DMS 273 (cell line): Measurements from ENCODE around the gene KLF3.

Experiments used
- DNase-seq: peaks from one replicate; lab custom pipeline; 2025; ENCODE audit not compliant: unreplicated experiment; lab: John Stamatoyannopoulos, UW

Gene KLF3

DNA sequence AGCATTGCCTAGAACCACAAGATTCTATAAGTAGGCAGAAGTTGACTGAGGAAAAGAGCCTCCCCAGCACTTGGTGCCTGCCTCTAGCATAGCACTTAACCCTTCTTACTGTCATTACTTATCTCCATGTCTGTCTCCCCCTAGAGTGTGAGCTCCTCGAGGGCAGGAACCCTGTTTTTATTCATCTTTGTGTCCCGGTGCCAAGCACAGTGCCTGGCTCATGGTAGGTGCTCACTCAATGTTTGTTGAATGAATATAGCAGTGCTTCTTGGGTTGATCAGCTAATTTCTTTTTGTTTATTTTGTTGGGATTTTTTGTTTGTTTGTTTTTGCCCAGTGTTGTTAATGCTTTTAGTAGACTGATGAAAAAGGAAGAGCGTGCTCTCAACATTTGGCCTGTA is 30.3 kb downstream of the KLF3 start:
- DNase-seq, result no peak

DNA sequence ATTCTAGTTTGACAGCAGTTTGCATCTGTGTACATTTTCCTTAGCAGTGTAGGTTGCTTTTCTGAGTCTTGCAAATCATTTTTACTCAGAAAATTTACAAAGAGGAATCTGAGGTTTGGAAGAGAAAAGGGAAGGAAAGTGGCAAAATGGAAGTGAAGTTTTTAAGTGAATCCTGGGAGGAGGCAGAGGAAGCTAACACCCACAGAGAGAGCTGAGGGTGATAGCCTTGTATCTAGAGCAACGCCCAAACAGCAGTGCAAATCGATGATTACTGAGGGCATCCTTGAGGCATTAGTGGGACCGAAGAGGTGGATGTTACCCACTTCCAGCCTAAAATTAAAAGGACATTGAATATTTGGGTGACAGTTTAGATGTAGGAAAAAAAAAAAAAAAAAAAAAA is 31.8 kb downstream of the KLF3 start:
- DNase-seq, result no peak

DNA sequence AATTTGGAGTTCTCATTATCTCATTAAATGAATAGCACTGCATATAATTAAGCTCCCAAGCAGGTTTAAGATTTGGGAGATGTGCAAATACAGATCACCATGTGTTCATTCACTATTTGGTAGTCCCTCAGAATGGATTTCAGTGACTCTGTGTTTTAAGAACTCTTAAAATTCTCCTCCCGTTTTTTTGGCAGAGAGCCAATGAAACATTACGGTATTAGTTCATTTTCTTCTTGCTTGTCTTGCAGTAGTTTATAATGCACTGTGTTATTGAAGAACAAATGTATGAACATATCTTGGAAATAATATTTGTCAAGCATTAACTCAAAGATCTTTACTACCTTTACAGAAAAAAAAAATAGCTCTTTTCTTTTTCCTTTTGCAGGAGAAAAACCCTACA is 32.7 kb downstream of the KLF3 start:
- peak; percentile 2 for DNase-seq

DNA sequence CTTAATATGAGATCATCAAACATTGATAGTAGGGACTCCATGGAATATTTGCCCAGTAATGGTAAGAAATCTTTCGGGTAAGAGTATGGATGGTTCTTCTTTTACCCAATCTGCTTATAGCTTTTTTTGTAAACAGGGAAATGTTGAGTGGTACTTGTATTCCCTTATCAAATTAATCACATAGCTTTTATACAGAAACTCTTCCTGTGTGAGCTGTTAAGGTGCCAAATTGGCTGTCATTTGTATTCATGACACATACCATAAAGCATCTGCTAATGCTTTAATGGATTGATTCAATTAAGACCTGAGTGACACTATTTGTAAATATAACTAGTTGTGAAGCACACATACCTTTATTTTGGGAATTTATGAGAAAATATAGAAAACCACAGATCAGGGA is 34.2 kb downstream of the KLF3 start:
- DNase-seq, result no peak

DNA sequence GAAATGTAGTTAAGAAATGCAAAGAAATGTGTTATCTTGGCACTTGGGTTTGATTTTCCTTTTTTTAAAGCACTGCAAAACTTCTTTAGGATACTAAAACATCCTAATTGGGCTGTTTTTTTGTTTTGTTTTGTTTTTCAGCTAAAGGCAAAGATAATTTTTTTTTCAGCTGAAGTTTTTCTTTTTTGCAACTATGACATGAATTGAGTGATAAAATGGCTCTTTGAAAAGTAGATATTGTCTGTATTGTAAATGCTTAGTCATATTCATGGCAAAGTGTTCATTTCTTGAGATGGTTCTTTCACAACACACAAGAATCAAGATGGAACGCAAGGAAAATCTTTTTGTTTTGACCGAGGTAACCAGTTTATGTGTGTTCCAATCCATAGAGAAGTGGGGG is 35.1 kb downstream of the KLF3 start:
- no peak for DNase-seq

DNA sequence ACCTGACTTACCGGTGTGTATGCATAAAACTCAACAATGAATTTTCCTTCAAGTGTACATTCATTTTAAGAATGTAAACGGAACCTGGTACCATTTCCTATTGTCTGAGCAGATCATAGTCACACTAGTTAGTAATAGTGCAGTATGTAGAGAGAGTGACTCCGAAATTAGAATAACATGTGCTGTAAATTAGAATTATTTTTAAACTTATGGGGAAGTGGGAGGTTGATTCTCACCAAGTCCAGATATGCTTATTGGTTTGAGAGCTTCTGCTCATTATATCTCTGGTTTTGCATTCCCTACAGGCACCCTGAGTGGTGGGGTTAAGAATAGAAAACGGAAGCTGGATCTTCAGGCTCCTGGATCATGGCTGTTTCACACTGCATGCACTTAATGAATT is 39.6 kb downstream of the KLF3 start:
- DNase-seq, result no peak

DNA sequence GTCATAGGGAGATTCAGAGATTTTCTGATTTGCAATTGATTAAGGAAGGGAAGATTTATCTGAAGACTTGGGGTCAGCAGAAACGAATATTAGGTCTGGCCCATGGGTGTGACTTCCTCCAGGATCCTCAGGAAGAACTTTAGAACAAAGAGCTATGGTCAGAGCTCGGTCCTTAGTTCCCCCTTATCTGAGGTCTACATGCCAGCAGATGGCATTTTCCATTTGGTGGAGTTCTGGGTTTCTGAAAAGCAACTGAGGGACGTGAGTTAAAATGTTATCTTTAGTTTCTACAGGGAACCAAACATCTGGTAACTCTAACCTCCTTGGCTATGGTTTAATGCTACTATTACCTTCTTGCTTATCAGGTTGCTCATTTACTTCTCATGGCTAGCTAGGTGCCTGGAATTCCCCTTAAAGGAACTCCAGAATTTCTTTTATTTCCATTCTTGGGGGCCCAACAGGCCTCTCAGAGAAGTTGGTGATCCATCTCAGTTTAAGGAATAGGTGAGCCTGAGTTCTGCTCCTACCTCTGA is 40.7 kb downstream of the KLF3 start:
- no peak for DNase-seq

DNA sequence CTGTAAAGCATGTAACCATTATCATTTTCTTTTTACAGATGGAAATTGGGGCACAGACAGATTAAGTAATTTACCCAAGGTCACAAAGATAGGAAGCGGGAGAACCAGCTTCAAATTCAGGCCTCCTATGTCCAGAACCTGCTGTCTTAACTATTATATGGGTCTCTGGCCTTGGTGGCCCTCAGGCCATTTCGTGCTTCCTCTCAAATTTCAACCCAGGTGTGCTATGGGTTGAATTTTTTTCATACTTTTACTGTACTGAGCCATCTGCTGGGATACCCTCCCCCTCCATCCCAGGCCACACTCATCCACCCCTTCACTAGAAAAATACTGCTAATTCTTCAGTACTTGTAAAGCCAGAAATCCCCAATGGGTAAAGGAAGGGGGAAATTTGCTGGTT is 42.3 kb downstream of the KLF3 start:
- DNase-seq, result no peak

DNA sequence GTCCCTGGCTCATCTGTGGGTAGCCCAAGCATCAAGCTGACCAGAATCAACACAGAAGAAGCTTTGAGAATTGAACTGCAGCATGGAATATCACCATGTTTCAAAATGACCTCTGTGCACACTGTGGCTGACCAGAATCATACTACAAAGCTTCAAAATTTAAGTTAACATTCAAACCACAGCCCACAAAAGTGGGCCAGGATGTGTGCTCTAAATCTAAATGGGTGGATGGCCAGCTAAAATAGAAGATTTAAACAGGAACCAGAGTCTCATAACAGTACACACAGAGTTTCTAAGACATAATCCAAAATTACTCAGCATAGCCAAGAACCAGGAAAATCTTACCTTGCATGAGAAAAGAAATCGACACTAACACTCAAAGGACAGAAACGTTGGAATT is 46.1 kb downstream of the KLF3 start:
- no peak for DNase-seq

DNA sequence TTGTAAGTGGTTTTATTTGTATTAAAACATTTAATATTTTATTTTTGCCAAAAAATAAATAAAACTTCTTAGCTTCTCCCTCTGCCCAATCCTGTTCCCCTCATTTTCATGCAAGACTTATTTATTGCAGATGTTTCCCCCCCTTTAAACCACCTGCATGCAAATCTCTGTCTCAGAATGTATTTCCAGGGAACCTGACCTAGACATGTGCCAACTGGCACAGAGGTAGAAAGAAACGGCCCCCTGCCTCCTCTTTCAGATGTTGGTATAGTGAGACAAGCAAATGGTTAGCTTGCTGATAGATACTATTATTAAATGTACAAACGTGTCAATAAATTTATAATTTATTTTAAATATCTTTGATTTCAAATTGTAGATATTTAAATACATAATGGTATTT is 47.1 kb downstream of the KLF3 start:
- no peak for DNase-seq

DNA sequence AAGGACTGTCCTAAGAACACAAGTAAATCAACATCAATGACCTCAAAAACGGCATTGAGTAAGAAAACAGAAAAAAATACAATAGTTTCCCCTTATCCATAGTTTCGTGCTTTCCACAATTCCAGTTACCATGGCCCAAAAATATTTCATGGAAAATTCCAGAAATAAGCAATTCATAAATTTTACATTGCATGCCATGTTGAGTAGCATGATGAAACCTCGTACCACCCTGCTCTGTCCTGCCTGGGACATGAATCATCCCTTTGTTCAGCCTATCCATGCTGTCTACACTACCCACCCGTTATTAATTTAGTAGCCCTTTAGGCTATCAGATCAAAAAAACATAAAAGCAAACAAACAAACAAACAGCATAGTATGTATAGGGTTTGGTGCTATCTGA is 51.1 kb downstream of the KLF3 start:
- DNase-seq, result no peak

DNA sequence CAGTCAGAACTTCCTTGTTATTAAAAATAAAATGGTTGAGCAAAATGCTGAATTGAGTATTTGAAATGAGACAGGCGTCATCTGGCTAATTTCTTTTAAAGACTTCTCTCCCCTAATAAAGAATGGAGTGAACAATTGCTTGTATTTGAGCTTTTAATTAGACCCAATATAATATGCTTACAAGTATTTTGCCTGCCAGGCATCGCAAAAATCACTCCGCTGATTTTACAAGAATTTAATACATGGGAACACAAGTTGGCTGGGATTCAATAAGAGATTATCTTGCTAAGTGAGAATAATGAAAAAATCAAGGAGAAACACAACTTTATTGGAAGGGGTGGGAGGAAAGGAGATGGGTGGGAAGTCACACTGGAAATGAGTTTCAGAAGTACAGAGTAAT is 52.3 kb downstream of the KLF3 start:
- no peak for DNase-seq

DNA sequence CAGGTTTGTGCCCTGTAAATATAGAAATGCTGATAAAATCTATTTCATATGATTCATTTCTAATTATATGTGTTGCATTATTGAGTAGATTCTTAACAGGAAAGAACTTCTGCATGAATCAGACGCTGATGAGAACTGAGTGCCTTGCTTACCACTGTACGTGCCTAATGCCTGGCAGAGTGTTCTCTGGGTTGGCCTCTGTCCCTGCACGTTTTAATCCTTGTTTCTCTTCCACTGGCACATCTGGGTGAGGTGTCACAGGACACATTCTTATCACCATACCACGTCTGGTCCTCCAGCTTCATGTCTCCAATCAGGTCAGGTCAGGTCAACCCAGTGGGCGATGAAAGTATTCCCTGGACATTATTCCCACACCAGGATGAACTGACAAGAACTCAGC is 53.6 kb downstream of the KLF3 start:
- DNase-seq, result no peak

DNA sequence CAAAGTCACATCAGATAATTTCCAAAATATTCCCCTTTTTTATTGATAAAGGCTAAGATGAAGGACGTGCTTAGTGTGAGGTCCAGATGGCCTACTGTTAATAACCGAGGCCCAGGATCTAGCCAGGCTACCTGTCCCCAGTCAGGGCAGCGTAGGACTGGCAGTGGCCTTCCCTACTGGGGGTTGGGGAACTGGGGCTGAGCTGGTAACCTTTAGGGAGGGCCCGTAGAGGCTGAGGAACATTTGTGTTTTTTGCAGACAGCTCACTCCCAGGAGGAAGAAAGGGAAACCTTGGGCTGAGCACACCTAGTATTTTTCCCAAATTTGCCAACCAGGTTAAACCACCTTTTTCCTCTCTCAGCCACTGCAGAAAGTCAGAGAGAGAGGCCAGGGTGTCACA is 59.1 kb downstream of the KLF3 start:
- DNase-seq, result no peak

DNA sequence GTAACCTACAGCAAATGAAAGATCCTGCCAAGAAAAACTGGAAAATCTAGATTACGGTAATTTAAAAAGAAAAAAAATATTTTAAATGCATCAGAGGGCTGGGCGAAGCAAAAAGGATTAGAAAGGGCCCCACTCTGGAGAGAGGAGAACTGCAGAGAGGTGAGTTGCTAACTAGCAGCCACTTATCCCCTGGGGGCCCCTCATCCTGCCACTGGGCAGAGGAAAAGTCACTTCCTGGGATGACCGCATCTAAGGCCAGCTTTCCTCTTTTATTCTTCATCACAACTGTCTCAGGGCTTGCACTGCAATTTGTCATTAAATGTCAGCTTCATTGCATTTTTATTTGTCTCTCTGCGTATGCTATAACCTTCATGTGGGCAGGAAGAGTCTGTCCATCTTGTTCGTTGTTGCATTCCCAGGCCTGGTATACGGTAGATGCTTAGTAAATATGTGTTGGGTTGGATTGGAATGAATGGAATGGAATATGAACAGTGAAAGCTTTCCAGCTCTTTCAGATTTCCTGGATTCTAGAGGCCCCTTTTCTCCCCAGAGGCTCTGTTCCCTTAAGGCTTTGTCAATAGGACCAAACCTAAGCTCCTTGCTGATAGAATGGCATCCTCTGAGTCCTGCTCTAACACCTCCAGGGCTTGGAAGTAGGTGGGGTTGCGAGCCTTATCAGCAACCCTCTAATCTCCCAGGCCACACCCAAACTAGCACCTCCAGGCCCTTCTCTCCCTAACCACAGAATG is 59.9 kb downstream of the KLF3 start:
- DNase-seq, result no peak

DNA sequence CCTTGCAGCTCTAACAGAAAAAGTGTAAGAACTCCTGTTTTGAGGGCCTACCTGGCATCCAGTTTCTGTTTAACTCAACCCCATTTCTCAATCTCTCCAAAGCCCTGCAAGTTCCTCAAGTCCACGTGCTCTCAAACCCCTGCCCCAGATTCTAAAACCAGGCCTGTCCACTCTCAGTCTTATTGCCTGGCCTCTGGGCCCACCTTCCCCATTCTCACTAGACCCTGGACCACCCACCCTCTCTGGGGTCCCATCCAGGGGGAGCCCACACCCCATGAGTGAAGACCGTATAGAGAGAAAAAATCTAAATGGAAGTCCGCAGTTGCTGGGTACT is 60.4 kb downstream of the KLF3 start:
- no peak for DNase-seq

DNA sequence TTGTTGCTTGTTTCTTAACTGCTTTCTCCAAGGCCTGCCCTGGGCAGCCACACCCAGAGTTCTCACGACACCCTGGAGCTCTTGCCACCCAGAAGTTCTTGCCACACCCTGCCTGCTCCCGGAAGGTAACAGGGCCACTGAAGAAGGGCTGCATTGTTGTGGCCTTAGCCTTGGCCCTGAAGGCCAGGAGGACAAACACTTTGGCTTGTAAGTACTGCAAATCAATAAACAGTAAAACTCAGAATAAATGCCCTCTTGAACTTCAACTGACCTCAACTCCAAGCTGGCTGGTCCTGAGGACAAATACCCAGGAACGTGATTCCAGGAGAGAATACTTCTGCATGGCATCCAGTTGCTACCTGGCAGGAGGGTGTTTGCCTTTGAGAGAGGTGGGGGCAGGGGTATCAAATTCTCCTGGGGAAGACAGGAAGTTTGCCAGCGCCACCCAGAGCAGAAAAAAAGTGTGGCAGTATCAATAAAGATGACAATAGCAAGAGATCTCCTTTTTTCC is 64.7 kb downstream of the KLF3 start:
- peak; percentile 15 for DNase-seq

DNA sequence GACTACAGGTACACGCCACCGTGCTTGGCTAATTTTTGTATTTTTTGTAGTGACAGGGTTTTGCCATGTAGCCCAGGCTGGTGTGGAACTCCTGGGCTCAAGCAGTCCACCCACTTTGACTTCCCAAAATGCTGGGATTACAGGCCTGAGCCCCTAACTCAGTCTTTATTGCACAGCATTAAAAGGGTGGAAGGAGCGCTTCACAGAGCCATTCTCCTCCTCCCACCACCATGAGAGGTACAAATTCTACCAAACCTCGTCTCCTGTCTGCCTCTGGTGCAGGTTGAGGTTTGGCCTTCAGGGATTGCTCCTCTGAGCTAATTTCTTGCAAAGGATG is 66.5 kb downstream of the KLF3 start:
- no peak for DNase-seq

DNA sequence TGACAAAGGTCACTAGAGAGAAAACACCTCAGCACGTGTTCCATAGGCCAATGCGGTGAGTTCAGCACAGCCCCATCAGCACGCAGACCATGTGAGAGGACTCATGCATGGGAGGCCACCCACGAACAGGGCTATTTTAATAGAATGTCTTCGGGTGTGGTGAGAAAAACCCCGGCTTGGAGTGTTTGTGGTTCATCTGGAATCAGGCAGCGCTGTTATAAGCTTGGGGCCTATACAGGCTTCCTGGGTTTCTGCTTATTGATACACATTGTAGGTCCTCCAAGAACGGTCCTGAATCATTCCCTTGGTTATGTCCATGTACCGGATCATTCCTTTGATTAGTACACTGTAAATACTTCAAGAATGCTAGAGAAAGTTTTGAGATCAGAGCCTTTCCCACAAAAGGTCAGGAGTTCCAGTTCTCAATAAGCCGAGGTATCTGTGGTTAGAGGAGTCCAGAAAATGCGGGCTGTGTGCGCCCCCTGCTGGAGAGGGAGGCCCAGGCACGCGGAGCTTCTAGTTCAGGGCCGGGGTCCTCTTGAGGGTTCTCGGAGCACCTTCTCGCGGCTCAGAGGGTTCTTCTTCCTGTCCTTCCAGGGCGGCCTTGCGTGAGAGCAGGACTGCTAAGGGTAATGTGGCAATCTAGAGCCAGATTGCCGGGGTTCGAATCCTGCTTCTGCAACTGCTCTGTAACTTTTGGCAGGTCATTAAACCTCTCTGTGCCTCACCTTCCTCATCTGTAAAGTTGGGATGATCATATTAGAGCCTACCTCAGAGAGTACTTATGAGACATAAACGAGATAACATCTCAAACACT is 67.0 kb downstream of the KLF3 start:
- DNase-seq, result peak; percentile 78

DNA sequence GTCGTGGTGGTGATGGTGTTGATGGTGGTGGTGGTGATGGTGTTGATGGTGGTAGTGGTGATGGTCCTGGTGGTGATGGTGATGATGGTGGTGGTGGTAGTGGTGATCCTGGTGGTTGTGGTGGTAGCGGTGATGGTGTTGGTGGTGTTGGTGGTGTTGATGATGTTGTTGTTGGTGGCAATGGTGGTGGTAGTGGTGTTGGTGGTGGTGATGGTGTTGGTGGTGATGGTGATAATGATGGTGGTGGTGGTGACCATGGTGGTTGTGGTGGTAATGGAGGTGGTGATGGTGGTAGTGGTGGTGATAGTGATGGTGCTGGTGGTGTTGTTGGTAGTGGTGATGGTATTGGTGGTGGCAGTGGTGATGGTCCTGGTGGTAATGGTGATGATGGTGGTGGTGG is 69.7 kb downstream of the KLF3 start:
- no peak for DNase-seq

DNA sequence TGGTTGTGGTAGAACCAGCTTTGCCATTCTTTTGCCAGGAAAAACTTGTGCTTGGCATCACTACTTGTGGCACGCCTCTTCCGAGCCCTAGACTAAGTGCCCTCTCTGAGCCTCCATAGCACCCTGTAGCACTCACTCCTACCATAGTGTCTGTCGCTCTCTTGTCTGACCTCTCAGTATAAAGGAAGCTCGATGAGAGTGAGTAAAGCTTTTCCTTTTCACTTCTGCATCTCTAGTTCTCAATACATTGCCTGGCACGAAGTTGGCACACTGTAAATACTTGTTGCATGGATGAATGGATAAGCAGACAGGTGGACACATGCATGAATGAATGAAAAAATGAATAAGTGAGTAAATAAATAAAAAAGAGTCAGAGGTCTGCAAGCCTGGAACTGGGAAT is 70.4 kb downstream of the KLF3 start:
- no peak for DNase-seq

DNA sequence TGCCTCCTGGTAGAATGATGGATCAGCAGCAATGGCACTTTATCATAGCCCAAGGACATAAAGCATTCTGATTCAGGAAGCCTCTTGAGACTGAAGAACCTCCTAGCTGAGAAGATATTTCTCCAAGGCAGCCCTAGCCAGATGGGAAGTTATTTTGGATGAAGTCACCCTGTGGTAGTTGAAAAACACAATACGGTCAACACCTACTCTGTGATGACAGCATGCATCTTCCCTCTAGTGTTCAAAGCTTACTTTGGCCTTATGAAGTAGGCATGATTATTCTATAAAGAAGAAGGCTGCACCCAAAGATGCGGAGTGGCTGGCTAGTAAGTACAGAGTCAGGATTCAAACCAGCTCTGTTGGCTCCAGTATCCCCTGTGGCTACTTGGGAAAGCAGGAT is 70.9 kb downstream of the KLF3 start:
- no peak for DNase-seq

DNA sequence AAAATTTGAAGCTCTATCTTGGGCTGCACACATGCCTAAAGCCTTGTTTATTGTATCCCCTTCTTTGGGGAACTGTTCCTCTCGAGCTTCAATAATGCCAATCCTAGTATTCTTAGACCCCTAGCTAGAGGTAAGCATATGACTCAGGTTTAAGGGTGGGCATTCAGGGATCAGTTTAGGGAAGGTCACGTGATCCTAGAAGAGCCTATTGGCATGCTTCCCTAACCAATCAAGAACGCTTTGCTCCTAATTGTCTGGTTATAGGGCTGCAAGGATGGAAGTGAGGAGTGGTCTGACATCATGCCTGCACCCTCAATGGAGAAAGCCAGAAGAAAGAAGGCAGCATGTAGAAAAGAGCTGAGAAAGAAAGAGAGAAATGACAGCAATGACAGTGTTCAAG is 71.9 kb downstream of the KLF3 start:
- DNase-seq, result no peak
